A549 (cell line): ENCODE measurements around the gene CIBAR2. TPM values are rescaled to one million over a fixed set of nuclear protein-coding genes. Genes with fewer than 3 reads are reported as not detected.

Experiments
- ATAC-seq, 2 experiments: fragments of 200-7000 bp in 1 of 2; fragments of >200 bp in 1 of 2; cut with Nextera tagmentation in 1 of 2; cut with Tn5 transposase in 1 of 2; 3 replicates each; pipeline versions ENCODE4 v1.8.0 to v1.9.1; 2018 to 2020; ENCODE audit warnings: mild to moderate bottlenecking in 1 of 2, moderate library complexity in 1 of 2
- CTCF ChIA-PET: fragments of 300-600 bp; sonication (Branson Sonifier 250); formaldehyde crosslinking; extraction: SDS; loops from one replicate; lab custom pipeline; 2021; ENCODE audit warnings: antibody characterized with exemption, inconsistent platforms; lab: Yijun Ruan, JAX
- POLR2A ChIA-PET: fragments of 350-600 bp; formaldehyde crosslinking; extraction: SDS; loops from one replicate; lab custom pipeline; 2021; ENCODE audit warnings: antibody characterized with exemption, inconsistent platforms; lab: Yijun Ruan, JAX
- DNase-seq, 2 experiments: peaks; one replicate each; pipeline versions ENCODE4 v3.0.0 to v3.0.0-alpha.2; 2011 to 2016; ENCODE audit warnings: low read depth in 1 of 2, low spot score in 1 of 2
- FAIRE-seq: peaks from 2 replicates; lab custom pipeline; 2011; peaks lifted over from hg19 to GRCh38; lab: Jason Lieb, UNC
- H3K27ac ChIP-seq, 2 experiments: fragments of >200 bp; sonication (Bioruptor Twin); formaldehyde crosslinking; 3 replicates each; pipeline ENCODE4 v1.5.1; 2016 to 2017
- H3K4me1 ChIP-seq: fragments of >200 bp; sonication (Bioruptor Twin); formaldehyde crosslinking; 3 replicates; pipeline ENCODE4 v1.6.1; 2016
- H3K4me2 ChIP-seq: fragments of >200 bp; sonication (Bioruptor Twin); formaldehyde crosslinking; 3 replicates; pipeline ENCODE4 v1.6.1; 2016
- H3K4me3 ChIP-seq: fragments of >200 bp; sonication (Bioruptor Twin); formaldehyde crosslinking; 3 replicates; pipeline ENCODE4 v1.5.1; 2016
- H3K9me3 ChIP-seq: fragments of >200 bp; sonication (Bioruptor Twin); formaldehyde crosslinking; 3 replicates; pipeline ENCODE4 v1.6.1; 2016
- CBX2 ChIP-seq: fragments of 200-600 bp; sonication (generic); IDR thresholded peaks from 2 replicates; pipeline ENCODE4 v1.6.1; 2016; ENCODE audit warnings: low read depth, mild to moderate bottlenecking, borderline replicate concordance
- CEBPB ChIP-seq, 2 experiments: fragments of >200 bp in 1 of 2; sonication (Bioruptor Twin) in 1 of 2; formaldehyde crosslinking in 1 of 2; IDR thresholded peaks; 2 replicates each; pipeline ENCODE4 v1.6.1; 2012 to 2016
- CHD4 ChIP-seq: fragments of 200-600 bp; sonication (generic); IDR thresholded peaks from 2 replicates; pipeline ENCODE4 v1.6.1; 2016; ENCODE audit warnings: antibody characterized with exemption, mild to moderate bottlenecking, borderline replicate concordance
- CTCF ChIP-seq: fragments of >200 bp; sonication (Bioruptor Twin); formaldehyde crosslinking; IDR thresholded peaks from 3 replicates; pipeline ENCODE4 v1.5.1; 2016
- E2F6 ChIP-seq: IDR thresholded peaks from 2 replicates; pipeline ENCODE4 v1.6.1; 2012; ENCODE audit warnings: low read depth, borderline replicate concordance
- EHMT2 ChIP-seq: fragments of 200-600 bp; sonication (generic); IDR thresholded peaks from 2 replicates; pipeline ENCODE4 v1.6.1; 2016; ENCODE audit warnings: antibody characterized with exemption, low read depth, mild to moderate bottlenecking, moderate library complexity
- FOSL2 ChIP-seq, 2 experiments: fragments of 450-650 bp in 1 of 2; fragments of >200 bp in 1 of 2; sonication (Bioruptor Twin) in 1 of 2; formaldehyde crosslinking; IDR thresholded peaks; 2 replicates each; pipeline versions ENCODE4 v1.5.0 to v1.6.1; 2016 to 2020; ENCODE audit warnings: mild to moderate bottlenecking in 1 of 2, moderate library complexity in 1 of 2
- HOXA7 ChIP-seq: fragments of 250-450 bp; sonication (Bioruptor Pico); IDR thresholded peaks from 2 replicates; pipeline ENCODE4 v1.5.0; 2020; ENCODE audit warnings: mild to moderate bottlenecking, moderate library complexity
- HOXB5 ChIP-seq: fragments of 250-450 bp; sonication (Bioruptor Pico); IDR thresholded peaks from 2 replicates; pipeline ENCODE4 v1.5.0; 2020; ENCODE audit warnings: mild to moderate bottlenecking, moderate library complexity
- NR3C1 ChIP-seq: fragments of >200 bp; sonication (Bioruptor Twin); formaldehyde crosslinking; IDR thresholded peaks from 3 replicates; pipeline ENCODE4 v1.6.1; 2017
- PHF8 ChIP-seq: fragments of 200-600 bp; sonication (generic); IDR thresholded peaks from 2 replicates; pipeline ENCODE4 v1.6.1; 2016; ENCODE audit warnings: low read depth, mild to moderate bottlenecking, antibody characterized with exemption, moderate library complexity, borderline replicate concordance
- POLR2A ChIP-seq: IDR thresholded peaks from 2 replicates; pipeline ENCODE4 v1.6.1; 2012; ENCODE audit warnings: mild to moderate bottlenecking, low read length
- POLR2AphosphoS2 ChIP-seq: conservative IDR thresholded peaks from 2 replicates; pipeline ENCODE4 v1.6.1; 2012; ENCODE audit warnings: low read length, improper control_type of control experiment, inconsistent platforms
- RAD21 ChIP-seq, 2 experiments: fragments of >200 bp in 1 of 2; sonication (Bioruptor Twin) in 1 of 2; formaldehyde crosslinking in 1 of 2; IDR thresholded peaks in 1 of 2; conservative IDR thresholded peaks in 1 of 2; 2 replicates in 1 of 2; 3 replicates in 1 of 2; pipeline ENCODE4 v1.6.1; 2012 to 2018; ENCODE audit warnings: inconsistent platforms in 1 of 2
- RFX5 ChIP-seq: fragments of 450-650 bp; IDR thresholded peaks from 2 replicates; pipeline ENCODE4 v1.7.1; 2014; ENCODE audit warnings: antibody characterized with exemption, mild to moderate bottlenecking, moderate library complexity
- RNF2 ChIP-seq: fragments of 200-600 bp; sonication (generic); IDR thresholded peaks from 2 replicates; pipeline ENCODE4 v1.6.1; 2016; ENCODE audit warnings: low read depth, mild to moderate bottlenecking, antibody characterized with exemption, moderate library complexity, borderline replicate concordance
- SMC3 ChIP-seq: fragments of >200 bp; sonication (Bioruptor Twin); formaldehyde crosslinking; IDR thresholded peaks from 3 replicates; pipeline ENCODE4 v1.6.1; 2018; ENCODE audit warnings: inconsistent platforms
- SREBF2 ChIP-seq: fragments of 450-650 bp; IDR thresholded peaks from 2 replicates; pipeline ENCODE4 v1.6.1; 2014; ENCODE audit warnings: mild to moderate bottlenecking, moderate library complexity
- USF2 ChIP-seq: fragments of 450-650 bp; IDR thresholded peaks from 2 replicates; pipeline ENCODE4 v1.6.1; 2014; ENCODE audit warnings: antibody characterized with exemption
- ZC3H11A ChIP-seq: fragments of 450-650 bp; IDR thresholded peaks from 2 replicates; pipeline ENCODE4 v1.6.1; 2014; ENCODE audit warnings: antibody characterized with exemption, mild to moderate bottlenecking
- ZFP36 ChIP-seq: fragments of 450-650 bp; IDR thresholded peaks from 2 replicates; pipeline ENCODE4 v1.6.1; 2014; ENCODE audit warnings: borderline replicate concordance; ENCODE audit not compliant: partially characterized antibody
- ZSCAN20 ChIP-seq: fragments of 250-450 bp; sonication (Bioruptor Pico); IDR thresholded peaks from 2 replicates; pipeline ENCODE4 v1.8.0; 2022; ENCODE audit warnings: mild to moderate bottlenecking, moderate library complexity
- WGBS: methylation state at CpG from one replicate; pipeline ENCODE4 v1.1.6; 2017; ENCODE audit errors: missing lambda C conversion rate; 5-methylcytosine and 5-hydroxymethylcytosine counted together
- polyA plus RNA-seq, 4 experiments: library from polyadenylated mRNA; depleted of rRNA in 3 of 4; stranded (reverse); fragments of >200 nt; fragmentation: RNase III in 1 of 4; extraction: RNeasy Plus Mini Kit Qiagen cat#74134 plus additional on column Dnase treatment in 1 of 4; gene quantifications; 2 replicates in 3 of 4; 3 replicates in 1 of 4; pipeline ENCODE4 v1.2.3, GENCODE V29; 2011 to 2017
- TF ChIP-seq, protein P1 (sequence below): fragments of 200-600 bp; sonication (generic); IDR thresholded peaks from 2 replicates; pipeline ENCODE4 v1.6.1; 2016; ENCODE audit warnings: antibody characterized with exemption, mild to moderate bottlenecking, moderate library complexity

The CIBAR2 gene
- polyA plus RNA-seq, 2 of the 4 experiments (the other 2 are of a cell fraction), result not detected

GRCh38 chr16:85088570-85089199, 23.6 kb downstream of the CIBAR2 start (continued):
- TF ChIP-seq POLR2AphosphoS2, result no peak

- ATAC-seq (no peak), DNase-seq (no peak), FAIRE-seq (no peak)
- no peak overlapping the region for H3K4me2 ChIP-seq
- H3K4me1 ChIP-seq, result peaks cover 4% of the 10 kb centered on the region; the same call in 2 of the 3 replicates
- POLR2A ChIA-PET, result interaction anchor here (1.9 kb wide), 1 partner anchor 77 kb away, joined by 7 read pairs; the partner anchor contains the start of gene ZDHHC7
- CTCF ChIA-PET, result interaction anchor here (1.0 to 2.3 kb wide), 12 partner anchors 26 to 465 kb away, joined by 3 to 19 read pairs (median 10); partner anchors contain the start of gene KIAA0513
- 89% methylated on average over 17 of the region's 21 CpGs for WGBS
- no peak overlapping the region for H3K27ac ChIP-seq
- TF ChIP-seq POLR2A (no peak), ZC3H11A (no peak), EHMT2 (no peak), CHD4 (no peak)
- H3K4me3 ChIP-seq, result no peak overlapping the region
- no peaks in the 10 kb centered on the region for H3K9me3 ChIP-seq
Measured at GRCh38 chr16:85087899-85088569, 24.2 kb downstream of the CIBAR2 start.

DNA sequence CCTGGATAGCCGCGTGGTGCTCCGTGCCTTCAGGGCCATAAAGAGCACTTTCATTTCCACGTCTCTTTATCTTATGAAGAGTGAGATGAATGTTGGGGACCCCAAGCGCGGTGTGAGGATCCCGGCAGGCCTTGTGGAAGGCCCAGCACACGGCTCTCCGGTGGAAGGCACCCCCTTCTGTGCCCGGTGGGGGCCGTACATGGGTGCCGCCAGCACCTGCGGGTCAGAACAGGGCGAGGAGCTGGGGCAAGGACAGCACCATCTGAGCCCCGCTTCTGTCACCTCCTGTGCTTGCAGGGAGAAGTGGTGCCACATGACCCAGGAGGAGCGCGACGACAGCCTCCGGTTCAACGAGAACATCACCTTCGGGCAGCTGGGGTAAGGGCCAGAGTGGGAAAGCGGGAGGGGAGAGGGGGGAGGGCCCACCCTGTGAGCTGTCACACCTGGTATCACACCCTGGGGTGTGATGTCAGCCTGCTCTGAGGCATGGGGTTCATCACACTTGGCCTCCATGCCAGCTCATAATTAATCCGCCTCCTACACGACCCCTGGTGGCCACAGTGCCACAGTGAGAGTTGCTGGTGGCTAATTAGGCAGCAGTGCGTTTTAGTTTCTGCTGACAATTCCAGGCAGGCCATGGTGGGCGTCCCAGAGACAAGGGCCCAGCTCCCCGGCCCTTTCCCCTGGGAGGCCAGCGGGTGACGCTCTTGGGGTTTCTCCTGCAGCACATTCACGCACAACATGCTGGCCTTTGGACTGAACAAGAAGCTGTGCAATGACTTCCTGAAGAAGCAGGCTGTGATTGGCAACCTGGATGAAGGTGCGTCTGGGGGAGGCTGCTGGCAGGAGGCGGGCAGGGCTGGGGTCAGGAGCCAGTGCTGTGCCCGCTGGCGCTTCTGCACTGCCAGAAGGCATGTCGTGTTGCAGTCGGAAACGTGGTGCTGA, 25.7 kb downstream of the CIBAR2 start:
- 63% methylated on average over 21 of the region's 37 CpGs for WGBS
- Histone ChIP-seq H3K9me3 (no peaks in the 10 kb centered on the region), H3K4me2 (peak overlapping the region; percentile 48; the same call in 2 of the 3 replicates), H3K4me1 (peaks cover 4% of the 10 kb centered on the region; the same call in 2 of the 3 replicates), H3K27ac (peak overlapping the region; percentile 41 to 71; a peak in 4 of 6 replicates), H3K4me3 (no peak overlapping the region)
- CTCF ChIA-PET, result interaction anchor here (0.5 to 2.7 kb wide), 61 partner anchors 10 to 682 kb away, joined by 3 to 30 read pairs (median 5); partner anchors contain the start of genes CIBAR2, KIAA0513 and ZDHHC7
- POLR2A ChIA-PET, result interaction anchor here (0.7 to 1.9 kb wide), 2 partner anchors 75 to 114 kb away, joined by 3 to 7 read pairs; partner anchors contain the start of gene ZDHHC7
- ATAC-seq, result peak; percentile 75 to 91
- DNase-seq, result peak; percentile 70 to 95
- FAIRE-seq, result peak; percentile 72
- TF ChIP-seq SMC3 (peak; percentile 90), POLR2AphosphoS2 (no peak), RAD21 (conservative IDR thresholded peaks at IDR 0.05 in 1 of 2, IDR thresholded peaks at IDR 0.05 in 1 of 2) (peak; percentile 76 to 80), CBX2 (no peak), ZSCAN20 (CRISPR knock-in tag) (no peak), RNF2 (no peak), HOXB5 (CRISPR knock-in tag) (no peak), E2F6 (no peak), FOSL2 (IDR thresholded peaks at IDR 0.05) (no peak), FOSL2 (CRISPR knock-in tag; IDR thresholded peaks at IDR 0.05) (no peak), EHMT2 (no peak), PHF8 (no peak), USF2 (no peak), CTCF (peak; percentile 74), RFX5 (no peak), HOXA7 (CRISPR knock-in tag) (no peak), ZFP36 (no peak), SREBF2 (no peak), CEBPB (IDR thresholded peaks at IDR 0.05) (no peak), ZC3H11A (no peak), NR3C1 (no peak)
- TF ChIP-seq, protein P1, sequence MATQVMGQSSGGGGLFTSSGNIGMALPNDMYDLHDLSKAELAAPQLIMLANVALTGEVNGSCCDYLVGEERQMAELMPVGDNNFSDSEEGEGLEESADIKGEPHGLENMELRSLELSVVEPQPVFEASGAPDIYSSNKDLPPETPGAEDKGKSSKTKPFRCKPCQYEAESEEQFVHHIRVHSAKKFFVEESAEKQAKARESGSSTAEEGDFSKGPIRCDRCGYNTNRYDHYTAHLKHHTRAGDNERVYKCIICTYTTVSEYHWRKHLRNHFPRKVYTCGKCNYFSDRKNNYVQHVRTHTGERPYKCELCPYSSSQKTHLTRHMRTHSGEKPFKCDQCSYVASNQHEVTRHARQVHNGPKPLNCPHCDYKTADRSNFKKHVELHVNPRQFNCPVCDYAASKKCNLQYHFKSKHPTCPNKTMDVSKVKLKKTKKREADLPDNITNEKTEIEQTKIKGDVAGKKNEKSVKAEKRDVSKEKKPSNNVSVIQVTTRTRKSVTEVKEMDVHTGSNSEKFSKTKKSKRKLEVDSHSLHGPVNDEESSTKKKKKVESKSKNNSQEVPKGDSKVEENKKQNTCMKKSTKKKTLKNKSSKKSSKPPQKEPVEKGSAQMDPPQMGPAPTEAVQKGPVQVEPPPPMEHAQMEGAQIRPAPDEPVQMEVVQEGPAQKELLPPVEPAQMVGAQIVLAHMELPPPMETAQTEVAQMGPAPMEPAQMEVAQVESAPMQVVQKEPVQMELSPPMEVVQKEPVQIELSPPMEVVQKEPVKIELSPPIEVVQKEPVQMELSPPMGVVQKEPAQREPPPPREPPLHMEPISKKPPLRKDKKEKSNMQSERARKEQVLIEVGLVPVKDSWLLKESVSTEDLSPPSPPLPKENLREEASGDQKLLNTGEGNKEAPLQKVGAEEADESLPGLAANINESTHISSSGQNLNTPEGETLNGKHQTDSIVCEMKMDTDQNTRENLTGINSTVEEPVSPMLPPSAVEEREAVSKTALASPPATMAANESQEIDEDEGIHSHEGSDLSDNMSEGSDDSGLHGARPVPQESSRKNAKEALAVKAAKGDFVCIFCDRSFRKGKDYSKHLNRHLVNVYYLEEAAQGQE, result no peak
